Vagina (tissue), 2 donors: ENCODE measurements around the gene ANKRD29. TPM values are rescaled to one million over a fixed set of nuclear protein-coding genes. Genes with fewer than 3 reads are reported as not detected.
A peak's percentile ranks its signal among the peaks of the same experiment; 100 is the strongest.

Experiments
- DNase-seq, 2 donors: peaks; one replicate each; pipeline ENCODE4 v3.0.0-alpha.2; 2017; ENCODE audit errors: extremely low spot score in 2 of 2
- H3K27ac ChIP-seq: fragments of 200-600 bp; sonication (generic); one replicate; pipeline ENCODE4 v1.5.1; 2019
- H3K27me3 ChIP-seq: fragments of 200-600 bp; sonication (generic); one replicate; pipeline ENCODE4 v1.5.1; 2019
- H3K36me3 ChIP-seq, 2 donors: fragments of 200-600 bp; sonication (generic); one replicate each; pipeline ENCODE4 v1.5.1; 2017 to 2019
- H3K4me1 ChIP-seq: fragments of 200-600 bp; sonication (generic); one replicate; pipeline ENCODE4 v1.5.1; 2019
- H3K4me3 ChIP-seq, 2 donors: fragments of 200-600 bp; sonication (generic); 1 replicate in 1 of 2; 2 replicates in 1 of 2; pipeline ENCODE4 v1.5.1; 2016 to 2019
- H3K9me3 ChIP-seq: fragments of 200-600 bp; sonication (generic); one replicate; pipeline ENCODE4 v1.5.1; 2019
- CTCF ChIP-seq, 3 experiments: fragments of 450-650 bp in 2 of 3; fragments of 200-600 bp in 1 of 3; sonication (generic) in 1 of 3; IDR thresholded peaks; one replicate each; pipeline ENCODE4 v1.5.1; 2017 to 2019; ENCODE audit warnings: antibody characterized with exemption in 3 of 3, mild to moderate bottlenecking in 2 of 3, moderate library complexity in 2 of 3
- POLR2A ChIP-seq, 2 donors: fragments of 450-650 bp; IDR thresholded peaks; one replicate each; pipeline ENCODE4 v1.6.1; 2017; ENCODE audit warnings: antibody characterized with exemption in 2 of 2, mild to moderate bottlenecking in 2 of 2, moderate library complexity in 2 of 2
- POLR2AphosphoS5 ChIP-seq, 2 donors: sonication (generic); formaldehyde crosslinking; IDR thresholded peaks; one replicate each; pipeline ENCODE4 v1.9.0; 2017; ENCODE audit warnings: antibody characterized with exemption in 2 of 2, mild to moderate bottlenecking in 2 of 2, low read depth in 1 of 2; ENCODE audit not compliant: insufficient read depth in 1 of 2
- intact Hi-C: fragments of 100-400 bp; cut with DNase I; formaldehyde crosslinking; loops from one replicate; pipeline ENCODE4 v1.15.1; 2023
- total RNA-seq: library from RNA; depleted of rRNA; stranded (reverse); fragments of >200 nt; gene quantifications from one replicate; pipeline ENCODE4 v1.2.3, GENCODE V29; 2016

Gene ANKRD29
- total RNA-seq, 1 donor from 2014 or later = 32.9 TPM

GRCh38 chr18:23596183-23596582, 66.5 kb downstream of the ANKRD29 start:
- H3K4me3 ChIP-seq = no peak overlapping the region
- no peaks in the 10 kb centered on the region for H3K27me3 ChIP-seq
- TF ChIP-seq POLR2A (IDR thresholded peaks at IDR 0.05) (no peak), POLR2AphosphoS5 (IDR thresholded peaks at IDR 0.05; ENCODE audit: insufficient read depth in 1 of 2, low read depth in 1 of 2) (no peak), CTCF (IDR thresholded peaks at IDR 0.05) (no peak)
- H3K36me3 ChIP-seq = no peaks in the 10 kb centered on the region
- intact Hi-C loops = no loop called here
- H3K4me1 ChIP-seq = no peaks in the 10 kb centered on the region
- H3K9me3 ChIP-seq = no peaks in the 10 kb centered on the region
- no peak for DNase-seq
- H3K27ac ChIP-seq = no peak overlapping the region

- Histone ChIP-seq H3K9me3 (no peaks in the 10 kb centered on the region), H3K27ac (no peak overlapping the region), H3K4me1 (no peaks in the 10 kb centered on the region), H3K27me3 (no peaks in the 10 kb centered on the region), H3K4me3 (no peak overlapping the region), H3K36me3 (no peaks in the 10 kb centered on the region)
- TF ChIP-seq CTCF (IDR thresholded peaks at IDR 0.05) = no peak
- no peak for TF ChIP-seq POLR2A (IDR thresholded peaks at IDR 0.05)
- TF ChIP-seq POLR2AphosphoS5 (IDR thresholded peaks at IDR 0.05; ENCODE audit: insufficient read depth in 1 of 2, low read depth in 1 of 2) = no peak
- intact Hi-C loops = no loop called here
- DNase-seq = no peak
Measured at GRCh38 chr18:23595591-23595990, 67.1 kb downstream of the ANKRD29 start.

- intact Hi-C loops = no loop called here
- H3K4me3 ChIP-seq = no peak overlapping the region
- no peaks in the 10 kb centered on the region for H3K4me1 ChIP-seq
- no peaks in the 10 kb centered on the region for H3K9me3 ChIP-seq
- H3K36me3 ChIP-seq = no peaks in the 10 kb centered on the region
- TF ChIP-seq POLR2AphosphoS5 (IDR thresholded peaks at IDR 0.05; ENCODE audit: insufficient read depth in 1 of 2, low read depth in 1 of 2) (no peak), POLR2A (IDR thresholded peaks at IDR 0.05) (no peak), CTCF (IDR thresholded peaks at IDR 0.05) (no peak)
- H3K27ac ChIP-seq = no peak overlapping the region
- no peak for DNase-seq
- no peaks in the 10 kb centered on the region for H3K27me3 ChIP-seq
Measured at GRCh38 chr18:23593720-23594119, 69.0 kb downstream of the ANKRD29 start.

GRCh38 chr18:23592911-23593310, 69.8 kb downstream of the ANKRD29 start:
- no peaks in the 10 kb centered on the region for H3K4me1 ChIP-seq
- H3K27ac ChIP-seq = no peak overlapping the region
- no peaks in the 10 kb centered on the region for H3K27me3 ChIP-seq
- H3K9me3 ChIP-seq = no peaks in the 10 kb centered on the region
- no peak overlapping the region for H3K4me3 ChIP-seq
- TF ChIP-seq POLR2AphosphoS5 (IDR thresholded peaks at IDR 0.05; ENCODE audit: insufficient read depth in 1 of 2, low read depth in 1 of 2) = no peak
- TF ChIP-seq POLR2A (IDR thresholded peaks at IDR 0.05) = no peak
- no peak for TF ChIP-seq CTCF (IDR thresholded peaks at IDR 0.05)
- no peaks in the 10 kb centered on the region for H3K36me3 ChIP-seq
- intact Hi-C loops = no loop called here
- DNase-seq = no peak

- Histone ChIP-seq H3K36me3 (no peaks in the 10 kb centered on the region), H3K27me3 (no peaks in the 10 kb centered on the region), H3K4me3 (no peak overlapping the region), H3K27ac (no peak overlapping the region), H3K4me1 (no peaks in the 10 kb centered on the region), H3K9me3 (no peaks in the 10 kb centered on the region)
- no peak for TF ChIP-seq CTCF (IDR thresholded peaks at IDR 0.05)
- TF ChIP-seq POLR2A (IDR thresholded peaks at IDR 0.05) = no peak
- TF ChIP-seq POLR2AphosphoS5 (IDR thresholded peaks at IDR 0.05; ENCODE audit: insufficient read depth in 1 of 2, low read depth in 1 of 2) = no peak
- intact Hi-C loops = no loop called here
- peak in 1 of 2 donors; percentile 13 for DNase-seq
Measured at GRCh38 chr18:23591011-23591410, 71.7 kb downstream of the ANKRD29 start.
